K562 (cell line): ENCODE data around the gene ATL1.

Experiments used
- CBX5 ChIP-seq: IDR thresholded peaks from 2 replicates; pipeline ENCODE4 v1.6.1; 2014; ENCODE audit warnings: low read depth, borderline replicate concordance
- HDAC2 ChIP-seq: fragments of 450-650 bp; IDR thresholded peaks from 2 replicates; pipeline ENCODE4 v1.6.1; 2016; ENCODE audit warnings: mild to moderate bottlenecking
- SMARCC2 ChIP-seq: fragments of 450-650 bp; IDR thresholded peaks from 2 replicates; pipeline ENCODE4 v1.6.1; 2017; ENCODE audit warnings: antibody characterized with exemption, moderate library complexity, mild to moderate bottlenecking, low read depth
- TAF1 ChIP-seq: IDR thresholded peaks from 2 replicates; pipeline ENCODE4 v1.6.1; 2011; ENCODE audit warnings: mild to moderate bottlenecking, low read length, moderate library complexity; ENCODE audit not compliant: insufficient read depth, control insufficient read depth, severe bottlenecking; ENCODE audit errors: extremely low read depth
- YY1 ChIP-seq, 3 experiments: IDR thresholded peaks; 2 replicates each; pipeline ENCODE4 v1.6.1; 2011; ENCODE audit warnings: low read length in 2 of 3, mild to moderate bottlenecking in 2 of 3, moderate library complexity in 2 of 3, borderline replicate concordance in 1 of 3, control low read depth in 1 of 3, low read depth in 1 of 3; ENCODE audit not compliant: insufficient read depth in 3 of 3, insufficient replicate concordance in 2 of 3, control insufficient read depth in 1 of 3, insufficient read length in 1 of 3; ENCODE audit errors: extremely low read depth in 1 of 3

DNA sequence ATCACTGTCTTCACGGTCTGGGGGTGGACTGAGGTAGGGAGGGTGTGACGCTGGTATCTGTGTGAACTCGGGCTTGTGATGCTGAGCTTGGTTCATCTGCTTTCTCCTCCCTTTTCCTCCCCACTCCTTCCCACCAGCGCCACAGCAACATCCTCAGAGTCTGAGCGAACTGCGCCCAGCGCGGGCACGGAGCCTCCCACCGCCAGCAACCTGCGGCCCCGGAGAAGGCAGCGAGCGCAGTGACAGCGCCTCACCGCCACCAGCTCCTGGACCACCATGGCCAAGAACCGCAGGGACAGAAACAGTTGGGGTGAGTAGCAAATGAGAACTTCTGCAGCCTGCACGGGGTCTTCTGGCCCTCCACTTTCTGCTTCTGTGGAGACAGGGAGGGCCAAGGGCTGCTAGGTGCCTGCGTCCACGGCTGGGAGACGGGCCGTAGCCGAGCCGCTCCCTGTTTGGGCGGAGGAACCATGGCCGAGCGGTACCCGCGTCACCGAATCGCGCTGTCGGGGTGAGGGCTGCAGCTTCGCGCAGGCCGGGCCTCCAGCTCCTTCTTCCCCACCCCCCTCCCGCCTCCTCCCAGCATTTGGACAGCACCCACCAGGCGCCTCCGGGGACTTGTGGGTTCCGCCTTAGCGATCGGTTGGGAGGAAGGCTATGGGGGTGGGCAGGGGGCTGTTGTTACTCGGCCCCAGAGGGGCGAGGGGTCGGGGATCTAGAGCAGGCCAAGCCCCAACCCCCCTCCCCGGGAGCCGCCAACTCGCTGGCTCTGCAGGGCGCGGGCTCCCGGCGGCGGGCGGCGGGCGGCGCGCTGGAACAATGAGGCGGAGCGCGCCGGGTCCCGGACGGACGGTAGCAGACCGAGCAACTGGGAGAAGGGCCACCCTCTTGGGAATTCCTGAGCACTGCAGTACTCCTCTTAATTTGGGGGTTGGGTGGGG, at the start of gene ATL1:
- TF ChIP-seq HDAC2 (no peak), CBX5 (no peak), SMARCC2 (no peak), YY1 (IDR thresholded peaks at IDR 0.05; ENCODE audit: borderline replicate concordance in 1 of 3, control insufficient read depth in 1 of 3, extremely low read depth in 1 of 3, insufficient read depth in 3 of 3, insufficient read length in 1 of 3, insufficient replicate concordance in 2 of 3, low read depth in 1 of 3, low read length in 2 of 3) (no peak), TAF1 (no peak)
